NCI-H510A treated with DMSO at 0.1 percent for 48 hours (cell line): ENCODE measurements around the gene OPN4.
A peak's percentile ranks its signal among the peaks of the same experiment; 100 is the strongest.

Source experiments
- DNase-seq: peaks from one replicate; lab custom pipeline; 2025; lab: John Stamatoyannopoulos, UW

The OPN4 gene

DNA sequence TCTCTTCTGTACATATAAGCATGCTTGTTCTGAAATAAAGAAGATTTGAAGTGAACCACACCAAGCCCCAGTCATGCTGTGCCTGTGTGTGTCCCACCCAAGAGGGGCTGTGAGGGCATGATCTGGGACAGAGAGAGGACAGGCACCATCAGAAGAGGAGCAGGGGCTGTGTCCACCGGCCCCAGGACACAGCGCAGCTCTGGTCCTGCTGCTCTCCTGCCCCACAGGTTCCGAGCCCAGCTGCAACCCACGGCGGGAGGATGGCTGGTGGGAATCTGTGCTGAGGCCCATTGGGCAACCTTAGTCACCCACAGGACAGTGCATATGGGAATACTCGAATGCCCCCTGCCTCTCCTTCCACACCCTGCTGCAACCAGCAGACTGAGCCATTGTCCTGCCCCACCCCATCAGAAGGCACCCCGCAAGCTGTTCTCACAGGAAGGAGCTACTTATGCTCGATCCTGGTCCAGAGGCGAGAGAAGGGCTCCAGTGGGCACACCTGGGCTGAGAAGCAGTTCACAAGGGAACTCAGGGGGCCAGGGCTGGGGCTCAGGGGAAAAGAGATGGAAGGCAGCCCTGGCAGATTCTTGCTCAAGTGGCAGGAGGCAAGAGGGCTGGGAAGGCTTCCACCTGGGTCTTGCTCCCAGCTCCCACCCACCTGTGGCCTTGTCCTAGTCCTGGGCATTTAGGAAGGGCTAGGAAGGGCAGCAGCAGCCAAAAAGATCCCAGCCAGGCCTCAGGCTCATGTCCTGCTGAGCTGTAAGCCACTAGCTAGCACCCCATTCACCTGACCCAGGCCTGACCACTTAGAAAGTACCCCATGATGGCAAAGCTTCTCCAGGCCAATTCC is 45.9 kb downstream of the OPN4 start:
- no peak for DNase-seq

DNA sequence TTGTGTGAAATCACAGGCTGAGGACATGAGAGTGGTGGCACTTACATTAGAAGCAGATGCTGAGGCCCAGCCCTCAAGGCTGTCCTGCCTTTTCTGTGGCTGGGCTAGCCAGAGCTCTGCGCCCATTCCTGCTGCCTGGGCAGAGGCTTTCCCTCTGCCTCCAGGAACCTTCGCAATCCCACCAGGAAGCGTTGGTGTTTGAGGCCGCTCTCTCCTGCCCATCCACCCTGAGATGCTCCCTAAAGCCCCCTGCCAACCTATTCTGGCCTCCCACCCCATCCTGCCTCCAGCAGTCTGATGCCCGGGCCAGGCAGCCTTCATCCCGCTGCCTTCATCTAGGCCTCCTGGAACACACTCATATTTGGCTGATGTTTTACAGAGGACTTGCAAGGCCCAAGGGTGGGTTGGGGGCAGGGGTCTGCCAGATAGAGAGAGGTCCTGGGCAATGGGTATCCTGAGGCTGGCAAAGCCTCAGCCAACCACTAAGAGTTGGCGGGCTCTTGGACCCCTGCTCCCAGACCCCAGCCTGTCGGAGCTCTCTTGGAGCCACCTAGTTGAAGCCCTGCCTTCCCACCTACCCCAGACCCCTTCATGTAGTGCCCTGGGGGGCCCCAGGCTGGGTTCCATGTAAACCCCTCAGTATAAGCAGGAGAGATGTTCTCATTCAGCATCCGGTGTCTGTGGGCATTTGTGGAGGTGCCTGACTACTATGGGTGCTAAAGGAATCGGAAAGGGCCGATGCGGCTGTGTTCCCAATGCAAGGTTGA is 46.7 kb downstream of the OPN4 start:
- no peak for DNase-seq

- no peak for DNase-seq
Observed at GRCh38 chr10:86703176-86703575, 48.8 kb downstream of the OPN4 start.

DNA sequence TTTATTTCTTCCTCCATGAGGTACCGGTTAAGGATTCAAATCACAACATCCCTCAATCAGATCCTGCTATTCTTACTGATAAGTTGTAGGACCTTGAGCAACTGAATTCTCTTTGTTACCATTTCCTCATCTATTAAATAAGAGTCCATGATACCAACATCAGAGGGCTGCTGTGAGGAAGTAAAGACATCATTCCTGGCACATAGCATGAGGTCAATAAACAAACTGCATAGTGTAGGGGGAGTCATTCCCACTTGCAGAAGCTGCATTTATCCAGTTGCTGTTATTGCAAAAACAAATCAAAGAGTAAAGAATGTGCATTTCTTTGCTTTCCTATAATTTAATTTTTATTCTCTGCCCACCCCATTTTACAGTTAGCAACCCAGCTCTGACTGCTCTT is 50.8 kb downstream of the OPN4 start:
- DNase-seq, result no peak

GRCh38 chr10:86705905-86706304 is 51.6 kb downstream of the OPN4 start:
- no peak for DNase-seq

- no peak for DNase-seq
Observed at GRCh38 chr10:86706401-86706841, 52.1 kb downstream of the OPN4 start.

DNA sequence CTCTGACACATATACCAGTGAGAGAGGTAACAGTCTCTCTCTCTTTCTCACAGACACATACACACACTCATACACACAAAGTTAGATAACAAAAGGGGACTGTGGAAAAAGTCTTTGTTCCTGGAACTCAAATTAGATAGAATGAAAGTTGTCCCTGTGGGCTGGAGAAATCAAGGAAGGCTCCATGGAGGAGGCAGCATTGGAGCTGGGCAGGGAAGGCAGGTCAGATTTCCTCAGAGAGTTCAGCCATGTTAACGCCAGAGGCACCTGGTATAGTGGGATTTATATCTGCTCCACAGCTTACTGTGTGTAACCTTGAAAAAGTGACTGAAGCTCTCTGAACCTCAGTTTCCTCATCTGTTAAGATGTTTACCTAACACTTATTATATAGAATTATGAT is 52.6 kb downstream of the OPN4 start:
- DNase-seq, result no peak

- DNase-seq, result no peak
Observed at GRCh38 chr10:86707505-86707904, 53.2 kb downstream of the OPN4 start.

GRCh38 chr10:86708068-86708782 is 53.9 kb downstream of the OPN4 start:
- no peak for DNase-seq

DNA sequence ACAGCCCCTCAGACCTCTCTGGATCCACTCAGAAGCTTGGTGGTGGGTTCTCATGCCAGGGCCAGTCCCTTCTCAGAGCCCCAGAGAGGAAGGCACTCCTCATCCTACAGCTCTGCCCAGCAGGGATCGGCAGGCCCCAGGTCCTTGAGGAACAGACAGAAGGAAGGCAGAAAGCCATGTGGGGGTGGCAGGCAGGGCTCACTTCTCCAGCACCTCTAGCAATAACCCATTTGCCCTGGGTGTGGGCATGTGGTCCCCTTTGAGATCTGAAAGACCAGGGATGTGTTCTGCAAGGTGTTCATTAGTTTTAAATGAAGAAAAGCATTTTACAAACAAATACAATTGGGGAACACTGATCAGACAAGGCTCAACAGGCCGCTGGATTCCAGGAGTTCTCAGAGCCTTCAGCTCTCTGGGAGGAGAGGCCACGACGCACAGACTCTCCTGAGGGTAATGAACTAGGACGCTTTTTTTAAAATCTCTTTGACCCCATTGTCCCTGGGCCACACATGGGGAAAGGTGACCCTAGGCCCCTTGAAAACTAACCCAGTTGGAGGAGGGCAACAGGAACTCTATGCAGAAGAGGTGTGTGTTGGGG is 54.5 kb downstream of the OPN4 start:
- no peak for DNase-seq

DNA sequence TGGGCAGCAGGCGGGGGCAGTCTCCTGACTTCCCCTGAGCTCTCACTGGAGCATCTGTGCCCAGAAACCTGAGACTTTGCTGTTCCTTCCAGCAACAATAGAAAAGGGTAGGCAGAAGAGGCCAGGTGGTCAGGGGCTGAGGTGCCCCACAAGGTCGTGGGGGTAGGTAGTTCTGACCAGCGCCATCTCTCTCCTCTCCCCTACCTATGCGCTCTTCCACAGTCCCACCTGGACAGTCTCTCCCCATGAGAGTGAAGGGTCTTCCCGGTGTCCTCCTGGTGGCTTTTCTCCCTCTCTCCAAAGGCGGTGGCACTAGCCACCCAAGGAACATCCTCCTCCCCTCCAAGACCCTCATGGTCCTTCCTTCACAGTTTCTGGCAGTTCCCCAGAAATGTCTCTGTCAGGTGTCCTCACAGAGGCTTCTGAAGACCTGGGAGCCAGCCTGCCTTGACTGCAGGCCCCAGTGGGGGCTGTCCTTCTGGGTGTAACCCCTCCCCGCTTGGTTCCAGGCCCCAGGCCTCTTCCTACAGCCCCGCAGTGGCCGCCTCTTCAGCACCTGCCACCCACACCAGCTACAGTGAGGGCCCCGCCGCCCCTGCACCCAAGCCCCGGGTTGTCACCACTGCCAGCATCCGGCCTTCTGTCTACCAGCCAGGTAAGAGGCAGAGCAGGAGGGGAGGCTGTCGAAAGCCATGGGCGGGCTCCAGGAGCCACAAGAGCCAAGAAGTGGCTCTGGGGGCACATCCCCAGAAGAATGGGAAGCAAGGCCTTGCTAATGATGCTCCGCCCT is 55.2 kb downstream of the OPN4 start:
- no peak for DNase-seq

DNA sequence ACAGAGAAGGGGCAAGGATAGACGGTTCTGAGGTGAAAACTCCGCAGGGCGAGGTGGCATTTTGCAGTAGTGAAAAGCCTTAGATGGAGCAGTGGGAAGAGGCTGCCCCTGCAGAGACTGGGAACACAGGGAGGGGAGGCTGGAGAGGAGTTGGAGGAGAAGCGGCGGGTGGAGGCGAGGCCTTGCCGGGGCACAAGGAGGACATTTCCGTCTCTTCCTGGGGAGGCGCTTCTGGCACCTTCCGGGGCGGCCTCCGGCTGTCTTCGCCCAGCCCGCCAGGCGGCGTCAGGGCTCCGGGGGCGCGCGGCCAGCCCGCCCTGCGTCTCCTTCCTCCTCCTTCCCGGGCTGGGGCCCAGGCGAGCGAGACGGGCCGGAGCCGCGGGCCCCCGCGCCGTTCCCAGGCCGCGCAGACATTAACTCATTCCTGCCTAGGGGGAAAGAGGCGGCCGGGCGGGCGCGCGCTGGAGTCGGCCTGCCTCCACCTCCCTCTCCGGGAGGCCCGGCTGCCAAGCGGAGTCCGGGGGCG is 56.7 kb downstream of the OPN4 start:
- peak; percentile 78 for DNase-seq

GRCh38 chr10:86711513-86712316 is 57.4 kb downstream of the OPN4 start:
- DNase-seq, result peak; percentile 56

GRCh38 chr10:86712317-86712707 is 58.0 kb downstream of the OPN4 start:
- no peak for DNase-seq

- no peak for DNase-seq
Observed at GRCh38 chr10:86715156-86715795, 60.9 kb downstream of the OPN4 start.

- DNase-seq, result no peak
Observed at GRCh38 chr10:86715836-86716235, 61.5 kb downstream of the OPN4 start.
